Osteoblast (primary cell): ENCODE results near the gene PTPRK. TPM values are rescaled to one million over a fixed set of nuclear protein-coding genes. Genes with fewer than 3 reads are reported as not detected.

ENCODE experiments used
- DNase-seq: peaks from one replicate; pipeline ENCODE4 v3.0.0; 2011; ENCODE audit warnings: low spot score, mixed read lengths; ENCODE audit not compliant: insufficient read length; ENCODE audit errors: missing footprints
- H2AFZ ChIP-seq: 2 replicates; pipeline ENCODE4 v1.6.0; 2011; ENCODE audit warnings: mild to moderate bottlenecking, low read length
- H3K27ac ChIP-seq: 2 replicates; pipeline ENCODE4 v1.5.1; 2011; ENCODE audit warnings: mild to moderate bottlenecking, low read depth, low read length, moderate library complexity
- H3K27me3 ChIP-seq: 2 replicates; pipeline ENCODE4 v1.6.0; 2012; ENCODE audit warnings: mild to moderate bottlenecking, control low read depth, inconsistent platforms, low read length, moderate library complexity; ENCODE audit not compliant: insufficient read depth
- H3K36me3 ChIP-seq: 2 replicates; pipeline ENCODE4 v1.5.1; 2011; ENCODE audit warnings: mild to moderate bottlenecking, low read length, control low read depth, moderate library complexity; ENCODE audit not compliant: insufficient read depth
- H3K4me1 ChIP-seq: 2 replicates; pipeline ENCODE4 v1.5.1; 2011; ENCODE audit warnings: mild to moderate bottlenecking, low read length, control low read depth, moderate library complexity; ENCODE audit not compliant: insufficient read depth
- H3K4me2 ChIP-seq: 2 replicates; pipeline ENCODE4 v1.6.0; 2011; ENCODE audit warnings: mild to moderate bottlenecking, low read length; ENCODE audit not compliant: insufficient read depth
- H3K4me3 ChIP-seq: fragments of 200-600 bp; sonication (generic); 3 replicates; pipeline ENCODE4 v1.5.1; 2012; ENCODE audit warnings: mild to moderate bottlenecking, low read length, inconsistent platforms; ENCODE audit not compliant: insufficient read depth
- H3K79me2 ChIP-seq: 2 replicates; pipeline ENCODE4 v1.6.0; 2012; ENCODE audit warnings: mild to moderate bottlenecking, low read length, control low read depth, inconsistent platforms; ENCODE audit not compliant: insufficient read depth
- H3K9me3 ChIP-seq: 2 replicates; pipeline ENCODE4 v1.5.1; 2011; ENCODE audit warnings: low read depth, low read length, control low read depth
- H4K20me1 ChIP-seq: 2 replicates; pipeline ENCODE4 v1.6.0; 2012; ENCODE audit warnings: mild to moderate bottlenecking, low read length, control low read depth; ENCODE audit not compliant: insufficient read depth
- CTCF ChIP-seq: IDR thresholded peaks from 2 replicates; pipeline ENCODE4 v1.5.1; 2011; ENCODE audit warnings: mild to moderate bottlenecking, low read depth, low read length, moderate library complexity; ENCODE audit errors: extremely low read depth
- total RNA-seq: library from RNA; depleted of rRNA; stranded (reverse); fragments of >200 nt; gene quantifications from 2 replicates; pipeline ENCODE4 v1.2.3, GENCODE V29; 2012

Gene PTPRK
- total RNA-seq, 1 donor, result 165 TPM

DNA sequence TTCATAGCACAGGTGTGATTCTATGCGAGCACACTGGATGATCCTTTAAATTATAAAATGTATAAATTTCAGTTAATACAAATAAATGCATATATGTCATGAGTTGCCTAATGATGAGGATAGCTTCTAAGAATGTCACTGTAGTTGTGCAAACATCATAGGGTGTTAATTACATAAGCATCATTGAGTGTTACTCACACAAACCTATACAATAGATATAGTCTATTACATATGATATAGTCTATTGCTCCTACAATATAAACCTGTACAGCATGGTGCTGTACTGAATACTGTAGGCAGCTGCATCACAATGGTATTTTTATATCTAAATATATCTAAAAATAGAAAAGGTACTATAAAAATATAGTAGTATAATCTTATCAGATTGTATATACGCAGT, 159.0 kb downstream of the PTPRK start:
- peaks cover 11% of the 10 kb centered on the region for H4K20me1 ChIP-seq
- no peak overlapping the region for H3K4me2 ChIP-seq
- H3K27ac ChIP-seq, result no peak overlapping the region
- TF ChIP-seq CTCF, result no peak
- no peaks in the 10 kb centered on the region for H3K36me3 ChIP-seq
- H3K4me1 ChIP-seq, result peaks cover 10% of the 10 kb centered on the region
- DNase-seq, result no peak
- H3K27me3 ChIP-seq, result no peaks in the 10 kb centered on the region
- H3K4me3 ChIP-seq, result no peak overlapping the region
- H3K9me3 ChIP-seq, result no peaks in the 10 kb centered on the region
- no peak overlapping the region for H2AFZ ChIP-seq
- peaks cover 55% of the 10 kb centered on the region for H3K79me2 ChIP-seq

DNA sequence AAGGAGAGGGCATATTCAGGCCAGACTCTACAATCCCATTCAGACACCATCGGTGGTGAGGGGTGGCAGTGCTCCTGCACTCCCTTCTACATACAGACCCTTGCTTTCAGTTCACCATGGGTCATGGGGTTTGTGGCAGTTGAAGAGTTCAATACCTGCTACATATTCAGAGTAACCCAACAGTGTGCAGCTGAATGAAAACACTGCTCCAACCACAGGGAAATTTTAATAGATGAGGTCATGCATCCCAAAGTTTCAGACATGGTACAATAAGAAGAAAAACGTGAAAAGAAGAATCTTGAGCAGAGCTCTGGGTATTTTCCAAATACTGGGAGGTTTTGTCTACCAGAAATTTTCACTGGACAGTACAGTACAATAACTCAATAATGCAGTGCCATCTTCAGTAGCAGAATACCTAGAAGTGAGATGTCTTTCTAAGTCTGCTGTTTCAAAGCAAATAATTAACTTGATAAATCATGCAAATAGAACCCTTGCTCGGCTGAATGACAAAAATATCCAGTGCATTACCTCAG, 162.1 kb downstream of the PTPRK start:
- DNase-seq, result peak; percentile 38
- H3K4me3 ChIP-seq, result no peak overlapping the region
- no peaks in the 10 kb centered on the region for H3K9me3 ChIP-seq
- H4K20me1 ChIP-seq, result peaks cover 9% of the 10 kb centered on the region
- TF ChIP-seq CTCF, result no peak
- no peak overlapping the region for H2AFZ ChIP-seq
- no peaks in the 10 kb centered on the region for H3K36me3 ChIP-seq
- peaks cover 50% of the 10 kb centered on the region for H3K79me2 ChIP-seq
- H3K4me1 ChIP-seq, result peaks cover 10% of the 10 kb centered on the region
- no peak overlapping the region for H3K27ac ChIP-seq
- no peak overlapping the region for H3K4me2 ChIP-seq
- no peaks in the 10 kb centered on the region for H3K27me3 ChIP-seq

DNA sequence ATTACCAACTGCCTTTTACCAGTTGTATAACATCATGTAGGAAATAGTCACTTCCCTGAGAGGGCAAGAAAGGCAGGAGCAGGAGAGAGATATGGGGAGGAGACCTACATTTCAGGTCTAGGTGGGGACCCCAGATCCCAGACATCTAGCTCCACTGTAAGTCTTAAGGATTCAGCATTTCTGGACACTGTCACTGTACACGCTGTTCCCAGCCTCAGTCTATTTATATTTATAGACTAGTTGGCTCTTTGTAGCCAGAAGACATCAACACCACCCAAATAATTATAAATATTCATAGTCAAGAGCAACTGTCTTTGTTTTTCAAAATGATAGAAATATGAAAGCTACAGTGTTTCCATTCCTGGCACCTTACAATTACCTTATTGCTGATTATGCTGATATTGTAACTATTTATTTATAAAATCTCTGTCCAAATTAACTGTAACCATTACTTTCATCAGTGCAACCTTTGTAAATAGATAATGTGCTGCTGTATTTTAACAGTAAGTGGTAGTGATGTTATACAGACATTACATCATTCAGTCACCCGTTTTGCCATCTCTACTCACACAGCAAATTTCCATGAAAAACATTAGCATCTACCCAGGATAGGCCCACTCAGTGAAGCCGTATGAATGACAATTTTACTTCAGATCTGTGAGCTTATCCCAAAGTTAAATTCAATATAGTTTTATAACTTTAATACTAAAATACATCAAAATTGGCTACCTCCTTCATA, 162.8 kb downstream of the PTPRK start:
- H3K27me3 ChIP-seq, result no peaks in the 10 kb centered on the region
- H3K79me2 ChIP-seq, result peaks cover 49% of the 10 kb centered on the region
- H2AFZ ChIP-seq, result no peak overlapping the region
- H4K20me1 ChIP-seq, result peaks cover 9% of the 10 kb centered on the region
- H3K4me3 ChIP-seq, result no peak overlapping the region
- H3K9me3 ChIP-seq, result no peaks in the 10 kb centered on the region
- no peak for DNase-seq
- no peak overlapping the region for H3K27ac ChIP-seq
- peaks cover 10% of the 10 kb centered on the region for H3K4me1 ChIP-seq
- TF ChIP-seq CTCF, result no peak
- H3K4me2 ChIP-seq, result no peak overlapping the region
- H3K36me3 ChIP-seq, result no peaks in the 10 kb centered on the region

GRCh38 chr6:128352366-128352765, 168.0 kb downstream of the PTPRK start:
- Histone ChIP-seq H2AFZ (no peak overlapping the region), H4K20me1 (peaks cover 3% of the 10 kb centered on the region), H3K4me3 (no peak overlapping the region), H3K4me2 (no peak overlapping the region), H3K79me2 (peaks cover 51% of the 10 kb centered on the region), H3K4me1 (no peaks in the 10 kb centered on the region), H3K9me3 (no peaks in the 10 kb centered on the region), H3K27me3 (no peaks in the 10 kb centered on the region), H3K27ac (no peak overlapping the region), H3K36me3 (no peaks in the 10 kb centered on the region)
- no peak for DNase-seq
- TF ChIP-seq CTCF, result no peak
